Peyer's patch (tissue), 4 donors: ENCODE data around the gene UGGT1.

Experiments
- POLR2A ChIP-seq, 2 donors: fragments of 450-650 bp; IDR thresholded peaks; one replicate each; pipeline ENCODE4 v1.5.1; 2017; ENCODE audit warnings: antibody characterized with exemption in 2 of 2, mild to moderate bottlenecking in 2 of 2, moderate library complexity in 2 of 2
- TF ChIP-seq, protein P1 (sequence below), 6 experiments: fragments of 450-650 bp in 4 of 6; fragments of 200-600 bp in 2 of 6; sonication (generic) in 1 of 6; IDR thresholded peaks; one replicate each; pipeline ENCODE4 v1.5.1; 2017 to 2019; ENCODE audit warnings: antibody characterized with exemption in 6 of 6, mild to moderate bottlenecking in 3 of 6, moderate library complexity in 1 of 6

DNA sequence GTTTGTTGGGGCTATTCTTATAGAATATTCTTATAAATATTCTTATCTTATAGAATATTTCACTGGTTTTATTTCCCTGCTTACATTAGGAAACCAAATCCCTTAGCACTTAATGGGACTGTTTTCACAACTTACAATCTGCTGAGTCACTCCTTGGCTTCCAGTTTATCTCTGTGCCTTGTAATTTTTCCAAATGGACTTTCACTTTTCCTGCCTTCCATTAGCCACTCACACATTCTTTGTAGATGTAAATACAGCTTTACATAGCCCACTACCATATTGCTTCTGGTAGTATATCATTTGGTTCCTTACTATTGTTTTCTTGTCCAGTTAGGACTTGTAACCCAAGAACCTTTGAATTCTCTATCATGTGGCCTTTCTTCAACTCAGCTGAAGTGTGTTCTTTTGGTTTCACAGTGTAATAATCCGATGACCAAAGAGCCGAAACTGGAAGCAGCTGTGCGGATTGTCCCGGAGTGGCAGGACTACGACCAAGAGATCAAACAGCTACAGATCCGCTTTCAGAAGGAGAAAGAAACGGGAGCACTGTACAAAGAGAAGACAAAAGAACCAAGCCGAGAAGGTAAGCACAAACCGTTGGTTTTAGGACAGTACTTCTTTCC is 96.1 kb downstream of the UGGT1 start:
- TF ChIP-seq, protein P1, sequence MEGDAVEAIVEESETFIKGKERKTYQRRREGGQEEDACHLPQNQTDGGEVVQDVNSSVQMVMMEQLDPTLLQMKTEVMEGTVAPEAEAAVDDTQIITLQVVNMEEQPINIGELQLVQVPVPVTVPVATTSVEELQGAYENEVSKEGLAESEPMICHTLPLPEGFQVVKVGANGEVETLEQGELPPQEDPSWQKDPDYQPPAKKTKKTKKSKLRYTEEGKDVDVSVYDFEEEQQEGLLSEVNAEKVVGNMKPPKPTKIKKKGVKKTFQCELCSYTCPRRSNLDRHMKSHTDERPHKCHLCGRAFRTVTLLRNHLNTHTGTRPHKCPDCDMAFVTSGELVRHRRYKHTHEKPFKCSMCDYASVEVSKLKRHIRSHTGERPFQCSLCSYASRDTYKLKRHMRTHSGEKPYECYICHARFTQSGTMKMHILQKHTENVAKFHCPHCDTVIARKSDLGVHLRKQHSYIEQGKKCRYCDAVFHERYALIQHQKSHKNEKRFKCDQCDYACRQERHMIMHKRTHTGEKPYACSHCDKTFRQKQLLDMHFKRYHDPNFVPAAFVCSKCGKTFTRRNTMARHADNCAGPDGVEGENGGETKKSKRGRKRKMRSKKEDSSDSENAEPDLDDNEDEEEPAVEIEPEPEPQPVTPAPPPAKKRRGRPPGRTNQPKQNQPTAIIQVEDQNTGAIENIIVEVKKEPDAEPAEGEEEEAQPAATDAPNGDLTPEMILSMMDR (IDR thresholded peaks at IDR 0.05): no peak
- no peak for TF ChIP-seq POLR2A (IDR thresholded peaks at IDR 0.05)
